Fibroblast of peridontal ligament (primary cell): ENCODE measurements around the gene MSLN.

Source experiments
- DNase-seq: peaks from one replicate; pipeline ENCODE4 v3.0.0-alpha.2; 2010; ENCODE audit errors: extremely low read depth

The MSLN gene

DNA sequence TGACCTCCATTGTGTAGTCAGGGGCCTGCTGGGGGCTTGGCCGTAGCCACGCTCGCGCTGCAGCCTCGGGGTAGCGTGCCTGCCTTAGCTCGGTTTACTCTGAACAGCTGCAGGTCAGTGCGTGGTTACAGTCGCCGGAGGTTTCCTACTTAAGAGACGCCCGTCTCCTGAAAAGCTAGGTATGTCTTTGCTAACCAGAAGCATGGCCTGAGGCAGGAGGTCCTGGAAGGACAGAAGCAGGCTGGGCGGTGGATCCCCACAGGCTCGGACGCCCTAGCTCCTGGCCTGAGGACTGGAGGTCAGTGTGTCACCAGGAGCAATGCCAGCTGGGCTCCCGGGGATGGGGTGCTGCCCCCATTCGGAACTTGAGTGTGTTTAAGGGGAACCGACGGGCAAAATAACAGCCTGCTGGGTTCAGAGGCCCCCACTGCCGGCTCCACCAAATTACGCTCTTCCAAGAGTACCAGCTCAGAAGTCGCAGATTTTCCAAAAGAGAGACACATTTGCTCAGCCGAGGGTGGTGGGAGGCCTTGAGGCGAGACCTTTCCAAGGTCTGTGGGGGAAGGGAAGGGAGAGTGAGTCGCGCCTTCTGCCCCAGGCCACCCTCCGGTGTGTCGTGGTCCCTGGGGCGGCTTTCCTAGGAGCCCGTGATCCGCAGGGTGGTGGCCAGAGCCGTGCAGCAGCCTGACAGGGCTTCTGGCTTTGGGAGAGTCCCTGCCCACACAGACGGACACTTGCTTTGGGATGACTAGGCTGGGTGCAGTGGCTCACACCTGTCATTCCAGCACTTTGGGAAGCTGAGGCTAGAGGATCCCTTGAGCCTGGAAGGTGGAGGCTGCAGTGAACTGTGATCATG lies 43.9 kb downstream of the MSLN start:
- no peak for DNase-seq

DNA sequence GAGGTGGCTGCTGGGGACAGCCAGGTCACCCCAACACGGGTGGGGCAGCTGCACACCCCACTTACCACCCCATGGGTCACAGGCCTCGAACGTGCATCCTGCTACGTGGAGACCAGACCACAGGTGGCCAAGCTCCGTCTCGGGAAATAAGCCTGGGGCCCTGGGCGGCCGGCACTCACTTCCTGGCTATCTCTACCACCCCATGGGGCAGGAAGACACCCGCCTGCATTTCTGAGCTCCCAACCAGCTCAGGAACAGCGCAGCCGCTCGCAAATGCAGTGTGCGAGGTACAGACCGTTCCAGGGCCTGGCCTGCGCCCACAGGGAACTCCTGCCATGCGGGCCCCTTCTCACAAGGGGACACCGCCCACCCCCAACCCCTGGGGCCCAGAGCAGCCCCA lies 44.9 kb downstream of the MSLN start:
- no peak for DNase-seq

- DNase-seq, result peak; percentile 84
Measured at GRCh38 chr16:807347-808084, 47.0 kb downstream of the MSLN start.

DNA sequence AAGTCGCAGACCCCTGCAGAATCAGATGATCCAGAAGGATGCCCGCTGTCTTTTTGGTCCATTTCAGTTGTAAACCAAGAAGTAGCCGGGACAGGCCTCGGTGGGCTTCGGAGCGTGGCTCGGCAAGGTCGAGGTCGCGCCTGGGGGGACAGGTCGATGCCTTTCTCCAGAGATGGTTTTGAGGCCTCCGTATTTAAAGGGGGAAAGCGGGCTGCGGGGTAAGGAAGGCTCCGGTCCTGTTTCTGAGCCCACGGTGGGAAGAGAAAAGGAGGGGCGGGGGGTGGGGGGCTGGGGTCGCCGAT lies 47.5 kb downstream of the MSLN start:
- no peak for DNase-seq

- peak; percentile 17 for DNase-seq
Measured at GRCh38 chr16:813204-813915, 52.8 kb downstream of the MSLN start.

DNA sequence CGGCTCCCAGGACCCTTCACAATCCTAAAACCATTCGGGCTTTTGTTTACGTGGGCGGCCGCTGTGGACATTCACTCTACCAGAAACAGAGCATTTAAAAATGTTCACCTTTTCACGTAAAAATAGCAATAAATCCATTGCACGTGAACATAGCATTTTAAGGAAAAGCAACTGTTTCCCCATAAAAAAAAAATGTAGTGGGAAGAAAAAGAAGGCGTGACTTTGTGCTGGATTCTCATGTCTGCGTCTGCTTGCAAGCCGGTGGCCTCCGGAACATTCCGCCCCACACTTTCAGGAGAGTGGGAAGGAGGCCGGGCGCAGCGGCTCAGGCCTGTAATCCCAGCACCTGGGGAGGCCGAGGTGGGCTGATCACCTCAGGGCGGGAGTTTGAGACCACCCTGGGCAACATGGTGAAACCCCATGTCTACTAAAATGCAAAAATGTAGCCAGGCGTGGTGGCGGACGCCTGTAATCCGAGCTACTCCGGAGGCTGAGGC lies 53.4 kb downstream of the MSLN start:
- no peak for DNase-seq

GRCh38 chr16:814974-815373 lies 54.4 kb downstream of the MSLN start:
- peak; percentile 23 for DNase-seq

- no peak for DNase-seq
Measured at GRCh38 chr16:815861-816260, 55.3 kb downstream of the MSLN start.

DNA sequence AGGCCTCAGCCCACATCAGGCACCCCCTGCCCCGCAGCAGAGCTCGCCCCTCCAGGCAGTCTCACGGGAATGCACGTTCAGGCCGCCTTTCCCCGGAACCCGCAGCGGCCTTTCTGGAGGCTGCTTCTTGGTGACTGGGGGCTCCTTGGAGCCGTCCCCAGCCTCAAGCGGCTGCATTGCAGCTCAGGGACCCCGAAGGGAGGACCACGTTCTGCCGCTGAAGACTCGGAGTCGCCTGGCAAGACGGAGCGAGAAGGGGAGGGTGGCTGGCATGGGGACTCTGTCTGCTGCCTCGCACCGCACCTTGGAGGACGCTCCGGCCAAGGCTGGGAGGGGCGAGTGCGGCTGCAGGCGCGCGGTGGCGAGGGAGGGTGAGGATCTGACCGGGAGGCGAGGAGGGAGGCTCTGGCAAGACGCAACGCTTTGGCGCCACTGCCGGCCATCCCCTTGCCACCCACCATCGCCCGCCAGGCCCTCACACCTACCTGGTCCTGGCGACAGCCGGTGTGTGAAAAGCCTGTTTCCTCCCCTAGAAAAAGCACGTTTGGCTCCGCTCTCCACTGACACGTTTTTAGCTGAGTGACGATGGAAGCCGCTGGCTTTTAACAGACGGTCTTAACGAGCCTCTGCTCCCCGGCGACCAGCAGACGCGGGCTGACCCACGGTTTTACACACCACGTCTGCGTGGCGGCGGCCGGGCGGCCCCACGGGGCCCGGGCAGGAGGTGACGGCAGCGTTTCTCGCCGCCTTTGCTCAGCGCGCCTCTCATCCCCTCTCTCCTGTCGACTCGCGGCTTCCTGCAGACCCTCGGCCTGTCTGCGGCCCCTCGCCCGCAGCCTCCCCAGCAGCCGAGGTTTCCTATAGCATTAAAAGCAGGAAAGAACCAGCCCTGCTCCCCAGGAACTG lies 56.7 kb downstream of the MSLN start:
- DNase-seq, result no peak

DNA sequence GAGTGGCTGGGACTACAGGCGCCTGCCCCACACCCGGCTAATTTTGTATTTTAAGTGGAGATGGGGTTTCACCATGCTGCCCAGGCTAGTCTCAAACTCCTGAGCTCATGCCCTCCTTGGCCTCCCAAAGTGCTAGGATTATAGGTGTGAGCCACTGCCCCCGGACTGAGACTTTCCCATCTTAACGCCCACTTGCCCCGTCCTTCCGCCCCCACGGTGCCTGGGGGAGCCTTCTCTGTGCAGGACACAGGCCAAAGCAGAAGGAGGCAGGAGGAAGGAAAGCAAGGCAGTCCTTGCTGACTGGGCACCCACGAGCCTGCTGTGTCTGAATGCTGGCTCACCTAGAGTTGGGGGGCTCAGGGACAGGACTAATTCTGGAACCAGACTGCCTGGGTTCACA lies 57.6 kb downstream of the MSLN start:
- no peak for DNase-seq
